PC-9 (cell line): ENCODE measurements around the gene SLC5A12. TPM values are rescaled to one million over a fixed set of nuclear protein-coding genes. Genes with fewer than 3 reads are reported as not detected.

Source experiments
- BruUV-seq: library from RNA; stranded (reverse); fragments of 400-500 nt; replicated peaks from 2 replicates; lab custom pipeline; 2021; lab: Mats Ljungman, UMichigan
- CTCF ChIA-PET: fragments of 300-600 bp; sonication (Branson Sonifier 250); formaldehyde crosslinking; loops from one replicate; lab custom pipeline; 2022; ENCODE audit warnings: antibody characterized with exemption; lab: Charles Lee
- POLR2A ChIA-PET: fragments of 300-600 bp; sonication (Branson Sonifier 250); formaldehyde crosslinking; loops from one replicate; lab custom pipeline; 2022; ENCODE audit warnings: antibody characterized with exemption; ENCODE audit not compliant: unreplicated experiment; lab: Charles Lee
- DNase-seq, 2 experiments: peaks; one replicate each; pipeline versions ENCODE4 v3.0.0 to v3.0.0-alpha.2; 2015 to 2022; ENCODE audit warnings: mixed read lengths in 1 of 2
- H2AFZ ChIP-seq: fragments of 200-600 bp; sonication (generic); 2 replicates; pipeline ENCODE4 v1.8.1; 2017; ENCODE audit warnings: antibody characterized with exemption
- H3F3A ChIP-seq: fragments of 200-600 bp; sonication (generic); 2 replicates; pipeline ENCODE4 v1.8.1; 2017; ENCODE audit warnings: antibody characterized with exemption, mild to moderate bottlenecking, low read depth; ENCODE audit not compliant: insufficient read depth
- H3K27ac ChIP-seq: fragments of 200-600 bp; sonication (generic); 2 replicates; pipeline ENCODE4 v1.6.1; 2016; ENCODE audit warnings: mixed run types
- H3K27me3 ChIP-seq: fragments of 200-600 bp; sonication (generic); 2 replicates; pipeline ENCODE4 v1.6.1; 2016; ENCODE audit warnings: low read depth, mixed run types; ENCODE audit not compliant: insufficient read depth
- H3K36me3 ChIP-seq: fragments of 200-600 bp; sonication (generic); 2 replicates; pipeline ENCODE4 v1.6.1; 2016; ENCODE audit warnings: low read depth, mixed run types
- H3K4me1 ChIP-seq: fragments of 200-600 bp; sonication (generic); replicated peaks from 2 replicates; pipeline ENCODE4 v1.6.1; 2016; ENCODE audit warnings: mixed run types; ENCODE audit not compliant: insufficient read depth
- H3K4me2 ChIP-seq: fragments of 200-600 bp; sonication (generic); 2 replicates; pipeline ENCODE4 v1.6.1; 2017; ENCODE audit warnings: mixed run types
- H3K4me3 ChIP-seq: fragments of 200-600 bp; sonication (generic); 2 replicates; pipeline ENCODE4 v1.6.1; 2016; ENCODE audit warnings: mixed run types
- H3K79me2 ChIP-seq: fragments of 200-600 bp; sonication (generic); 2 replicates; pipeline ENCODE4 v1.6.1; 2017; ENCODE audit warnings: low read depth, mixed run types
- H3K9me2 ChIP-seq: fragments of 200-600 bp; sonication (generic); 2 replicates; pipeline ENCODE4 v1.8.1; 2017; ENCODE audit warnings: mild to moderate bottlenecking; ENCODE audit not compliant: insufficient read depth
- H3K9me3 ChIP-seq: fragments of 200-600 bp; sonication (generic); 2 replicates; pipeline ENCODE4 v1.8.1; 2016; ENCODE audit warnings: low read depth; ENCODE audit not compliant: insufficient read depth
- H4K20me1 ChIP-seq: fragments of 200-600 bp; sonication (generic); 2 replicates; pipeline ENCODE4 v1.8.1; 2017; ENCODE audit not compliant: insufficient read depth
- CTCF ChIP-seq: fragments of 200-600 bp; sonication (generic); conservative IDR thresholded peaks from 2 replicates; pipeline ENCODE4 v1.6.1; 2017; ENCODE audit warnings: mixed run types, antibody characterized with exemption, mild to moderate bottlenecking, moderate library complexity
- EZH2 ChIP-seq: fragments of 200-600 bp; sonication (generic); IDR thresholded peaks from 2 replicates; pipeline ENCODE4 v1.8.0; 2017; ENCODE audit warnings: antibody characterized with exemption, low read depth
- intact Hi-C: fragments of 100-400 bp; cut with micrococcal nuclease; formaldehyde crosslinking; loops from one replicate; pipeline ENCODE4 v1.10.0; 2022; ENCODE audit not compliant: unreplicated experiment
- total RNA-seq: library from RNA; stranded (reverse); gene quantifications from 2 replicates; pipeline ENCODE4 v1.2.3, GENCODE V29; 2021

The SLC5A12 gene
- total RNA-seq, 1 experiment from 2014 or later, result not detected

GRCh38 chr11:26708736-26709456 lies 13.0 kb downstream of the SLC5A12 start:
- intact Hi-C loops, result no loop called here
- DNase-seq, result no peak
- no peaks in the 10 kb centered on the region for H3K36me3 ChIP-seq
- no peaks in the 10 kb centered on the region for H4K20me1 ChIP-seq
- no peak overlapping the region for H2AFZ ChIP-seq
- TF ChIP-seq CTCF, result no peak
- no peak for TF ChIP-seq EZH2
- no peak overlapping the region for H3K27ac ChIP-seq
- no peaks in the 10 kb centered on the region for H3K9me3 ChIP-seq
- no peaks in the 10 kb centered on the region for H3F3A ChIP-seq
- POLR2A ChIA-PET, result no interaction called here
- H3K79me2 ChIP-seq, result no peaks in the 10 kb centered on the region
- no TSS peak for BruUV-seq
- no peak overlapping the region for H3K4me3 ChIP-seq
- no peak overlapping the region for H3K4me2 ChIP-seq
- H3K4me1 ChIP-seq, result peaks cover 3% of the 10 kb centered on the region; the same call in 1 of the 2 replicates
- CTCF ChIA-PET, result no interaction called here
- no peaks in the 10 kb centered on the region for H3K9me2 ChIP-seq
- H3K27me3 ChIP-seq, result no peaks in the 10 kb centered on the region

GRCh38 chr11:26706181-26706580 lies 15.7 kb downstream of the SLC5A12 start:
- no peaks in the 10 kb centered on the region for H3K36me3 ChIP-seq
- H3K4me2 ChIP-seq, result no peak overlapping the region
- intact Hi-C loops, result no loop called here
- CTCF ChIA-PET, result no interaction called here
- no peak for DNase-seq
- peaks cover 5% of the 10 kb centered on the region; the same call in 1 of the 2 replicates for H3K4me1 ChIP-seq
- H3K79me2 ChIP-seq, result no peaks in the 10 kb centered on the region
- no peaks in the 10 kb centered on the region for H4K20me1 ChIP-seq
- H3K9me3 ChIP-seq, result no peaks in the 10 kb centered on the region
- H2AFZ ChIP-seq, result no peak overlapping the region
- H3F3A ChIP-seq, result no peaks in the 10 kb centered on the region
- H3K9me2 ChIP-seq, result no peaks in the 10 kb centered on the region
- no peaks in the 10 kb centered on the region for H3K27me3 ChIP-seq
- H3K4me3 ChIP-seq, result no peak overlapping the region
- POLR2A ChIA-PET, result no interaction called here
- H3K27ac ChIP-seq, result no peak overlapping the region
- TF ChIP-seq EZH2, result no peak
- no peak for TF ChIP-seq CTCF
- no TSS peak for BruUV-seq

GRCh38 chr11:26704249-26704648 lies 17.6 kb downstream of the SLC5A12 start:
- TF ChIP-seq EZH2 (no peak), CTCF (no peak)
- intact Hi-C loops, result no loop called here
- Histone ChIP-seq H3K4me1 (peaks cover 5% of the 10 kb centered on the region; the same call in 1 of the 2 replicates), H3K9me2 (no peaks in the 10 kb centered on the region), H3K9me3 (no peaks in the 10 kb centered on the region), H3K36me3 (no peaks in the 10 kb centered on the region), H3F3A (no peaks in the 10 kb centered on the region), H2AFZ (no peak overlapping the region), H3K27me3 (no peaks in the 10 kb centered on the region), H3K79me2 (no peaks in the 10 kb centered on the region), H3K27ac (no peak overlapping the region), H3K4me2 (0 out of 2 replicates have a peak overlapping the region, but pooled peaks have one; percentile 5), H3K4me3 (no peak overlapping the region), H4K20me1 (no peaks in the 10 kb centered on the region)
- ChIA-PET CTCF (no interaction called here), POLR2A (no interaction called here)
- no TSS peak for BruUV-seq
- peak; percentile 5 to 52 for DNase-seq
